Bronchial epithelial cell (primary cell): ENCODE measurements around the gene SRSF1. TPM values are rescaled to one million over a fixed set of nuclear protein-coding genes. Genes with fewer than 3 reads are reported as not detected.
A peak's percentile ranks its signal among the peaks of the same experiment; 100 is the strongest.

Experiments used
- DNase-seq: peaks from one replicate; pipeline ENCODE4 v3.0.0-alpha.2; 2010; ENCODE audit warnings: low read depth
- FAIRE-seq: peaks from 2 replicates; lab custom pipeline; 2011; peaks lifted over from hg19 to GRCh38; lab: Jason Lieb, UNC
- H3K27me3 ChIP-seq: 2 replicates; pipeline ENCODE4 v1.5.1; 2011; ENCODE audit warnings: low read length; ENCODE audit not compliant: control insufficient read depth, insufficient read depth
- H3K36me3 ChIP-seq: 2 replicates; pipeline ENCODE4 v1.5.1; 2011; ENCODE audit warnings: low read length; ENCODE audit not compliant: control insufficient read depth, insufficient read depth
- H3K4me3 ChIP-seq: 2 replicates; pipeline ENCODE4 v1.5.1; 2011; ENCODE audit warnings: mild to moderate bottlenecking, low read depth, low read length, control low read depth
- total RNA-seq: library from RNA; depleted of rRNA; stranded (reverse); fragments of >200 nt; gene quantifications from 2 replicates; pipeline ENCODE4 v1.2.1, GENCODE V29; 2014
- TF ChIP-seq, protein P1 (sequence below): IDR thresholded peaks from 2 replicates; pipeline ENCODE4 v1.5.1; 2011; ENCODE audit warnings: mild to moderate bottlenecking, moderate library complexity, low read length, control low read depth, inconsistent platforms; ENCODE audit not compliant: insufficient read depth, severe bottlenecking

Gene SRSF1
- total RNA-seq, 1 donor from 2014 or later = 239 TPM

- Histone ChIP-seq H3K4me3 (peak overlapping the region; percentile 85), H3K36me3 (peaks cover 11% of the 10 kb centered on the region), H3K27me3 (no peaks in the 10 kb centered on the region)
- FAIRE-seq (no peak), DNase-seq (no peak)
- TF ChIP-seq, protein P1, sequence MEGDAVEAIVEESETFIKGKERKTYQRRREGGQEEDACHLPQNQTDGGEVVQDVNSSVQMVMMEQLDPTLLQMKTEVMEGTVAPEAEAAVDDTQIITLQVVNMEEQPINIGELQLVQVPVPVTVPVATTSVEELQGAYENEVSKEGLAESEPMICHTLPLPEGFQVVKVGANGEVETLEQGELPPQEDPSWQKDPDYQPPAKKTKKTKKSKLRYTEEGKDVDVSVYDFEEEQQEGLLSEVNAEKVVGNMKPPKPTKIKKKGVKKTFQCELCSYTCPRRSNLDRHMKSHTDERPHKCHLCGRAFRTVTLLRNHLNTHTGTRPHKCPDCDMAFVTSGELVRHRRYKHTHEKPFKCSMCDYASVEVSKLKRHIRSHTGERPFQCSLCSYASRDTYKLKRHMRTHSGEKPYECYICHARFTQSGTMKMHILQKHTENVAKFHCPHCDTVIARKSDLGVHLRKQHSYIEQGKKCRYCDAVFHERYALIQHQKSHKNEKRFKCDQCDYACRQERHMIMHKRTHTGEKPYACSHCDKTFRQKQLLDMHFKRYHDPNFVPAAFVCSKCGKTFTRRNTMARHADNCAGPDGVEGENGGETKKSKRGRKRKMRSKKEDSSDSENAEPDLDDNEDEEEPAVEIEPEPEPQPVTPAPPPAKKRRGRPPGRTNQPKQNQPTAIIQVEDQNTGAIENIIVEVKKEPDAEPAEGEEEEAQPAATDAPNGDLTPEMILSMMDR = no peak
Observed at GRCh38 chr17:58007781-58008706, 998 bp upstream of the SRSF1 start.

GRCh38 chr17:58006560-58006923 lies 504 bp downstream of the SRSF1 start:
- H3K27me3 ChIP-seq = no peaks in the 10 kb centered on the region
- H3K36me3 ChIP-seq = peaks cover 11% of the 10 kb centered on the region
- FAIRE-seq (no peak), DNase-seq (peak; percentile 43)
- TF ChIP-seq, protein P1 = no peak
- H3K4me3 ChIP-seq = peak overlapping the region; percentile 85

GRCh38 chr17:58005728-58006559 lies 1.1 kb downstream of the SRSF1 start:
- H3K36me3 ChIP-seq = peaks cover 11% of the 10 kb centered on the region
- FAIRE-seq = no peak
- DNase-seq = no peak
- TF ChIP-seq, protein P1 = no peak
- H3K4me3 ChIP-seq = peak overlapping the region; percentile 85
- H3K27me3 ChIP-seq = no peaks in the 10 kb centered on the region

DNA sequence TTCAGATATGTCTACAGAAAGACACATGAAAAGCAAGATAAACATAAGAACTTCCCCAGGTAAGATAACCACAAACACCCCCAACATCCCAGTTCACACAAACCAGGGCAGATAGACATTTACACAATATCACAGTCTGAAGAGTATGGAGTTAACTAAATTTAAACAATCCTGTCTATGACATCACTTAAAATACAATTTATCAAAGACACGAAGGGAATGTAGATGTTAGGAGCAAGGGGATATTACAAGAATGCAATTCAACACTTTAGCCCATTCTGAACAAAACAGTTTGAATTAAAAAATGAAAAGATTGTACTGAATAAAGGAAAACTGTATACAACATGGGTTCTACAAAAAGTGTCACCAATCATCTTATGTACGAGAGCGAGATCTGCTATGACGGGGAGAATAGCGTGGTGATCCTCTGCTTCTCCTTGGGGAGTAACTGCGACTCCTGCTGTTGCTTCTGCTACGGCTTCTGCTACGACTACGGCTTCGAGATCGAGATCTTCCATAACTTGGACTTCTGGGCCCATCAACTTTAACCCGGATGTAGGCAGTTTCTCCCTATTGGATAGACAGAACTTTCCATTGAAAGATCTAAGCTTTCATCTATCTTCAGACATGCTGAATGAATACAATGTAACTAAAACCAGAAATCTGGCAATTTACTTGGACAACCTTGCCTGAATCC lies 1.9 kb downstream of the SRSF1 start:
- no peaks in the 10 kb centered on the region for H3K27me3 ChIP-seq
- TF ChIP-seq, protein P1 = peak; percentile 4
- FAIRE-seq = no peak
- peaks cover 11% of the 10 kb centered on the region for H3K36me3 ChIP-seq
- H3K4me3 ChIP-seq = peak overlapping the region; percentile 85
- DNase-seq = no peak

DNA sequence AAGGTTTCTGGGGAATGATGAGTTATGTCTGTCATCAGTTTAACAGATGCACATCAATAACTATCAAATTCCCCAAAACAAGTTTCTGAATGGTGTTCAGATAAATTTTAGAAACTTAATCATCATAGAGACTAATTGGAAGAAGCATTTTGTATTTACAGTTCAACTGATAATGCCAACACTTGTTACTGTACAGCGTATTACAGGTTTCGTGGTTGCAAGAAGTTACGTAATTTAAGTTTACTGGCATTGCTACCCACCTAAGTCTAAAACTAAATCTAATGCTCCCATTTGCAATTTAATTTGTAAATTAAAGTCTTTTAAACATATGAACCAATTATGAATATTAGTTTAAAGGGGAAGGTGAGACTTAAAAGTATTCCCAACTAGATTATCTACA lies 3.0 kb downstream of the SRSF1 start:
- Histone ChIP-seq H3K4me3 (no peak overlapping the region), H3K27me3 (no peaks in the 10 kb centered on the region), H3K36me3 (peaks cover 13% of the 10 kb centered on the region)
- no peak for FAIRE-seq
- TF ChIP-seq, protein P1 = no peak
- DNase-seq = no peak
